HG03432 (cell line): ENCODE data around the gene LGALSL.

Experiments used
- ATAC-seq: cut with Tn5 transposase; IDR thresholded peaks from one replicate; pipeline ENCODE4 v1.9.1; 2021; ENCODE audit warnings: mild to moderate bottlenecking, moderate library complexity; ENCODE audit not compliant: unreplicated experiment

Gene LGALSL

GRCh38 chr2:64453770-64454385 lies at the start of gene LGALSL:
TSS of gene LGALSL (plus strand) at chr2:64454162. CDS start at chr2:64454546, 384 bp downstream.
- ATAC-seq: peak; percentile 74

GRCh38 chr2:64404743-64405142 lies 49.2 kb upstream of the LGALSL start:
- no peak for ATAC-seq

GRCh38 chr2:64405581-64406406 lies 48.2 kb upstream of the LGALSL start:
- ATAC-seq: no peak

- ATAC-seq: no peak
Observed at GRCh38 chr2:64406407-64406774, 47.6 kb upstream of the LGALSL start.

GRCh38 chr2:64408031-64408430 lies 45.9 kb upstream of the LGALSL start:
- ATAC-seq: no peak

GRCh38 chr2:64410671-64411070 lies 43.3 kb upstream of the LGALSL start:
- ATAC-seq: no peak

- no peak for ATAC-seq
Observed at GRCh38 chr2:64412671-64413070, 41.3 kb upstream of the LGALSL start.

GRCh38 chr2:64414736-64415435 lies 39.1 kb upstream of the LGALSL start:
- no peak for ATAC-seq

- ATAC-seq: no peak
Observed at GRCh38 chr2:64417624-64418023, 36.3 kb upstream of the LGALSL start.

GRCh38 chr2:64419596-64420165 lies 34.3 kb upstream of the LGALSL start:
- ATAC-seq: no peak

- ATAC-seq: no peak
Observed at GRCh38 chr2:64420677-64421076, 33.3 kb upstream of the LGALSL start.

GRCh38 chr2:64421201-64421600 lies 32.8 kb upstream of the LGALSL start:
- no peak for ATAC-seq

GRCh38 chr2:64422466-64422865 lies 31.5 kb upstream of the LGALSL start:
- no peak for ATAC-seq

- no peak for ATAC-seq
Observed at GRCh38 chr2:64423303-64423702, 30.7 kb upstream of the LGALSL start.

- ATAC-seq: no peak
Observed at GRCh38 chr2:64424416-64424987, 29.5 kb upstream of the LGALSL start.

- no peak for ATAC-seq
Observed at GRCh38 chr2:64426183-64426952, 27.6 kb upstream of the LGALSL start.

- no peak for ATAC-seq
Observed at GRCh38 chr2:64434039-64434657, 19.8 kb upstream of the LGALSL start.

GRCh38 chr2:64437883-64438282 lies 16.1 kb upstream of the LGALSL start:
- no peak for ATAC-seq

GRCh38 chr2:64439194-64439593 lies 14.8 kb upstream of the LGALSL start:
- no peak for ATAC-seq

- no peak for ATAC-seq
Observed at GRCh38 chr2:64440843-64441242, 13.1 kb upstream of the LGALSL start.
